H9 (cell line): Measurements from ENCODE around the gene FEM1B. TPM values are rescaled to one million over a fixed set of nuclear protein-coding genes. Genes with fewer than 3 reads are reported as not detected.

ENCODE experiments used
- DNase-seq: peaks from one replicate; pipeline ENCODE4 v3.0.0-alpha.2; 2017
- H2AFZ ChIP-seq: one replicate; pipeline ENCODE4 v1.6.1; 2013; ENCODE audit warnings: mild to moderate bottlenecking, low read length, control low read depth, moderate library complexity
- H2AK5ac ChIP-seq: 2 replicates; pipeline ENCODE4 v1.6.1; 2013; ENCODE audit warnings: low read length, control low read depth, mixed read lengths; ENCODE audit not compliant: insufficient read length
- H2BK120ac ChIP-seq: one replicate; pipeline ENCODE4 v1.6.1; 2013; ENCODE audit warnings: low read depth, mild to moderate bottlenecking, low read length, control low read depth, inconsistent platforms; ENCODE audit not compliant: poor library complexity, severe bottlenecking
- H2BK12ac ChIP-seq: 2 replicates; pipeline ENCODE4 v1.6.1; 2013; ENCODE audit warnings: low read length, control low read depth, mixed read lengths, low read depth; ENCODE audit not compliant: insufficient read length
- H2BK15ac ChIP-seq: 2 replicates; pipeline ENCODE4 v1.6.1; 2013; ENCODE audit warnings: low read depth, low read length, control low read depth
- H2BK20ac ChIP-seq: one replicate; pipeline ENCODE4 v1.6.1; 2013; ENCODE audit warnings: low read depth, mild to moderate bottlenecking, low read length, control low read depth, inconsistent platforms; ENCODE audit not compliant: poor library complexity, severe bottlenecking
- H2BK5ac ChIP-seq: 2 replicates; pipeline ENCODE4 v1.6.1; 2013; ENCODE audit warnings: low read length, control low read depth, mixed read lengths; ENCODE audit not compliant: insufficient read length
- H3K14ac ChIP-seq: 2 replicates; pipeline ENCODE4 v1.6.1; 2013; ENCODE audit warnings: low read length, control low read depth; ENCODE audit not compliant: insufficient read depth
- H3K18ac ChIP-seq: 2 replicates; pipeline ENCODE4 v1.6.1; 2013; ENCODE audit warnings: low read depth, mild to moderate bottlenecking, mixed read lengths, low read length, control low read depth; ENCODE audit not compliant: insufficient read length
- H3K23ac ChIP-seq: 2 replicates; pipeline ENCODE4 v1.6.1; 2013; ENCODE audit warnings: low read length, control low read depth, mixed read lengths, low read depth; ENCODE audit not compliant: insufficient read length
- H3K23me2 ChIP-seq: 2 replicates; pipeline ENCODE4 v1.6.1; 2013; ENCODE audit warnings: low read depth, mild to moderate bottlenecking, mixed read lengths, low read length, control low read depth; ENCODE audit not compliant: insufficient read length, poor library complexity, severe bottlenecking
- H3K27ac ChIP-seq: 2 replicates; pipeline ENCODE4 v1.5.1; 2013; ENCODE audit warnings: low read length, control low read depth, mixed read lengths, low read depth; ENCODE audit not compliant: insufficient read length
- H3K27me3 ChIP-seq: 2 replicates; pipeline ENCODE4 v1.6.1; 2013; ENCODE audit warnings: low read length, control low read depth, inconsistent platforms; ENCODE audit not compliant: insufficient read depth
- H3K4ac ChIP-seq: 2 replicates; pipeline ENCODE4 v1.6.1; 2013; ENCODE audit warnings: low read depth, mild to moderate bottlenecking, control low read depth, inconsistent platforms, low read length, moderate library complexity
- H3K4me1 ChIP-seq: 2 replicates; pipeline ENCODE4 v1.6.1; 2013; ENCODE audit warnings: low read length, control low read depth, inconsistent platforms; ENCODE audit not compliant: insufficient read depth
- H3K4me2 ChIP-seq: 2 replicates; pipeline ENCODE4 v1.6.1; 2013; ENCODE audit warnings: low read length, control low read depth, mixed read lengths; ENCODE audit not compliant: insufficient read length, insufficient read depth
- H3K56ac ChIP-seq: 2 replicates; pipeline ENCODE4 v1.6.1; 2013; ENCODE audit warnings: low read depth, mild to moderate bottlenecking, mixed read lengths, low read length, control low read depth; ENCODE audit not compliant: insufficient read length
- H3K79me1 ChIP-seq: 2 replicates; pipeline ENCODE4 v1.6.1; 2013; ENCODE audit warnings: low read depth, mild to moderate bottlenecking, moderate library complexity, low read length, control low read depth, inconsistent platforms; ENCODE audit not compliant: insufficient read depth, poor library complexity, severe bottlenecking
- H3K79me2 ChIP-seq: 2 replicates; pipeline ENCODE4 v1.6.1; 2013; ENCODE audit warnings: low read length, control low read depth, inconsistent platforms; ENCODE audit not compliant: insufficient read depth
- H3K9ac ChIP-seq: 2 replicates; pipeline ENCODE4 v1.6.1; 2013; ENCODE audit warnings: low read length, control low read depth, mixed read lengths; ENCODE audit not compliant: insufficient read length; ENCODE audit errors: extremely low read depth
- H3K9me3 ChIP-seq: one replicate; pipeline ENCODE4 v1.6.1; 2013; ENCODE audit warnings: low read depth, low read length, inconsistent platforms; ENCODE audit not compliant: control insufficient read depth
- H3T11ph ChIP-seq: one replicate; pipeline ENCODE4 v1.6.1; 2013; ENCODE audit warnings: mild to moderate bottlenecking, low read length, control low read depth, inconsistent platforms
- H4K20me1 ChIP-seq: one replicate; pipeline ENCODE4 v1.6.1; 2013; ENCODE audit not compliant: control insufficient read depth, insufficient read length, insufficient read depth
- H4K5ac ChIP-seq: 2 replicates; pipeline ENCODE4 v1.6.1; 2013; ENCODE audit warnings: low read depth, mild to moderate bottlenecking, mixed read lengths, low read length, control low read depth; ENCODE audit not compliant: insufficient read length
- H4K8ac ChIP-seq: replicated peaks from 2 replicates; pipeline ENCODE4 v1.6.1; 2013; ENCODE audit warnings: low read length, control low read depth, mixed read lengths, low read depth; ENCODE audit not compliant: insufficient read length
- H4K91ac ChIP-seq: 2 replicates; pipeline ENCODE4 v1.6.1; 2013; ENCODE audit warnings: low read depth, mild to moderate bottlenecking, moderate library complexity, mixed read lengths, low read length, control low read depth; ENCODE audit not compliant: insufficient read length
- H3K27ac Mint-ChIP-seq, 3 experiments: 2 replicates in 2 of 3; 3 replicates in 1 of 3; pipeline ENCODE4 v1.8.0; 2020 to 2021; ENCODE audit warnings: mixed read lengths in 3 of 3, mild to moderate bottlenecking in 1 of 3, moderate library complexity in 1 of 3
- H3K27me3 Mint-ChIP-seq: 2 replicates; pipeline ENCODE4 v1.8.0; 2021; ENCODE audit warnings: low read depth, mild to moderate bottlenecking, moderate library complexity, mixed read lengths
- H3K36me3 Mint-ChIP-seq, 3 experiments: 2 replicates in 2 of 3; 3 replicates in 1 of 3; pipeline ENCODE4 v1.8.0; 2020 to 2021; ENCODE audit warnings: low read depth in 3 of 3, mixed read lengths in 3 of 3; ENCODE audit not compliant: insufficient read depth in 1 of 3
- H3K4me1 Mint-ChIP-seq, 2 experiments: 2 replicates each; pipeline ENCODE4 v1.8.0; 2020; ENCODE audit warnings: mixed read lengths in 2 of 2
- H3K4me3 Mint-ChIP-seq, 2 experiments: 2 replicates in 1 of 2; 3 replicates in 1 of 2; pipeline ENCODE4 v1.8.0; 2020 to 2021; ENCODE audit warnings: mild to moderate bottlenecking in 2 of 2, mixed read lengths in 2 of 2, moderate library complexity in 1 of 2
- H3K9me3 Mint-ChIP-seq, 2 experiments: 2 replicates in 1 of 2; 3 replicates in 1 of 2; pipeline ENCODE4 v1.8.0; 2020; ENCODE audit warnings: mild to moderate bottlenecking in 2 of 2, mixed read lengths in 2 of 2, moderate library complexity in 1 of 2
- WGBS: extraction: QIAGEN DNeasy Blood & Tissue Kit; methylation state at CpG from one replicate; pipeline ENCODE4 v1.1.7; 2013; ENCODE audit warnings: missing lambda C conversion rate, low lambda C conversion rate, mixed read lengths; ENCODE audit not compliant: insufficient read length; ENCODE audit errors: extremely low coverage; 5-methylcytosine and 5-hydroxymethylcytosine counted together
- total RNA-seq: library from RNA; stranded (reverse); gene quantifications from 2 replicates; pipeline ENCODE4 v1.2.1, GENCODE V29; 2021
- TF ChIP-seq, protein P1 (sequence below): fragments of 200-600 bp; sonication (generic); conservative IDR thresholded peaks from 3 replicates; pipeline ENCODE4 v1.8.0; 2021; ENCODE audit warnings: antibody characterized with exemption, mild to moderate bottlenecking

FEM1B gene
- total RNA-seq, 1 experiment from 2014 or later = 77.9 TPM

DNA sequence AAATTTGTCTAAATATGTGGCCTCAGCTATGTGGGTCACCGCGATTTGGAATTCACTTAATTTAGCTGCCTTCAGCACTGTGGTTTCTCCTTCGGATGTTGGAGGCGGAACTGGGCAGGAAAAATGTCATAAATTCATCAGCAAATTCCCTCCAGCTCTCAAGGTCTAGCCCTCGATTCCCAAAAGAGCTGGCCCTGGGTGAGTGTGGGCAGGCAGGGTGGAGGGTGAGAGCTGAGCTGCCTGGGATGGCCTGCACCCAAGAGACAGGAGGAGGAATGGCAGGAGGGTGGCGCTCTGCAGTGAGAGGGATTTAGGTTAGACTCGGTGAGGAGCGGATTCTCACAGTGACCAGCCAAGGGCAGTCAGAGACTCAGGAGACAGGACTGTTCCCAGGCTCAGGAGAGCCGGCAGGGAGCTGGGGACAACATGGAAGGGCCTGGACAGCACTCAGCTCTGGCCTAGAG, 57.1 kb downstream of the FEM1B start:
- no peak overlapping the region for H3T11ph ChIP-seq
- H3K23ac ChIP-seq = no peak overlapping the region
- Mint-ChIP-seq H3K27me3 (peaks cover 15% of the 10 kb centered on the region), H3K4me1 (peaks cover 32 to 52% of the 10 kb centered on the region in 2 experiments), H3K9me3 (no peaks in the 10 kb centered on the region; a peak in 1 of 5 replicates), H3K36me3 (no peaks in the 10 kb centered on the region), H3K27ac (no peak overlapping the region; a peak in 2 of 7 replicates), H3K4me3 (no peak overlapping the region)
- H4K5ac ChIP-seq = no peak overlapping the region
- no peak overlapping the region for H2AK5ac ChIP-seq
- H3K27me3 ChIP-seq = no peaks in the 10 kb centered on the region
- no peak overlapping the region for H3K9ac ChIP-seq
- no peak overlapping the region; the same call in 1 of the 2 replicates for H3K14ac ChIP-seq
- H3K4ac ChIP-seq = no peak overlapping the region
- no peak overlapping the region for H2AFZ ChIP-seq
- no peaks in the 10 kb centered on the region for H3K9me3 ChIP-seq
- H3K79me1 ChIP-seq = no peaks in the 10 kb centered on the region
- no peak overlapping the region for H3K18ac ChIP-seq
- H4K91ac ChIP-seq = no peak overlapping the region
- H3K79me2 ChIP-seq = no peaks in the 10 kb centered on the region
- H3K56ac ChIP-seq = no peak overlapping the region
- no peak for DNase-seq
- no peak overlapping the region for H2BK20ac ChIP-seq
- H3K4me1 ChIP-seq = peaks cover 5% of the 10 kb centered on the region; the same call in 1 of the 2 replicates
- no CpG with 5 or more reads among the region's 9 CpGs for WGBS
- H3K23me2 ChIP-seq = no peaks in the 10 kb centered on the region
- no peak overlapping the region for H3K27ac ChIP-seq
- no peak overlapping the region for H2BK5ac ChIP-seq
- H2BK120ac ChIP-seq = no peak overlapping the region
- H2BK12ac ChIP-seq = no peak overlapping the region
- TF ChIP-seq, protein P1, sequence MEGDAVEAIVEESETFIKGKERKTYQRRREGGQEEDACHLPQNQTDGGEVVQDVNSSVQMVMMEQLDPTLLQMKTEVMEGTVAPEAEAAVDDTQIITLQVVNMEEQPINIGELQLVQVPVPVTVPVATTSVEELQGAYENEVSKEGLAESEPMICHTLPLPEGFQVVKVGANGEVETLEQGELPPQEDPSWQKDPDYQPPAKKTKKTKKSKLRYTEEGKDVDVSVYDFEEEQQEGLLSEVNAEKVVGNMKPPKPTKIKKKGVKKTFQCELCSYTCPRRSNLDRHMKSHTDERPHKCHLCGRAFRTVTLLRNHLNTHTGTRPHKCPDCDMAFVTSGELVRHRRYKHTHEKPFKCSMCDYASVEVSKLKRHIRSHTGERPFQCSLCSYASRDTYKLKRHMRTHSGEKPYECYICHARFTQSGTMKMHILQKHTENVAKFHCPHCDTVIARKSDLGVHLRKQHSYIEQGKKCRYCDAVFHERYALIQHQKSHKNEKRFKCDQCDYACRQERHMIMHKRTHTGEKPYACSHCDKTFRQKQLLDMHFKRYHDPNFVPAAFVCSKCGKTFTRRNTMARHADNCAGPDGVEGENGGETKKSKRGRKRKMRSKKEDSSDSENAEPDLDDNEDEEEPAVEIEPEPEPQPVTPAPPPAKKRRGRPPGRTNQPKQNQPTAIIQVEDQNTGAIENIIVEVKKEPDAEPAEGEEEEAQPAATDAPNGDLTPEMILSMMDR = no peak; the same call in 2 of the 3 replicates
- H4K8ac ChIP-seq = no peak overlapping the region
- H4K20me1 ChIP-seq = no peaks in the 10 kb centered on the region
- no peak overlapping the region for H2BK15ac ChIP-seq
- H3K4me2 ChIP-seq = no peak overlapping the region
